Urinary bladder (tissue), 4 donors: Measurements from ENCODE around the gene OR7C1. TPM values are rescaled to one million over a fixed set of nuclear protein-coding genes. Genes with fewer than 3 reads are reported as not detected.
"Not testable (repeated sequence)": the region's sequence is repeated elsewhere in the genome, so short reads cannot be mapped to it uniquely, and the experiment has no call there.

ENCODE experiments used
- DNase-seq: peaks from one replicate; pipeline ENCODE4 v3.0.0-alpha.2; 2015; ENCODE audit errors: extremely low spot score
- H3K27ac ChIP-seq: one replicate; pipeline ENCODE4 v1.5.1; 2013; ENCODE audit warnings: low read depth, mild to moderate bottlenecking, moderate library complexity
- H3K36me3 ChIP-seq: one replicate; pipeline ENCODE4 v1.6.1; 2013; ENCODE audit warnings: mild to moderate bottlenecking, moderate library complexity; ENCODE audit not compliant: insufficient read depth
- H3K4me1 ChIP-seq: one replicate; pipeline ENCODE4 v1.6.1; 2013; ENCODE audit warnings: mild to moderate bottlenecking, moderate library complexity; ENCODE audit not compliant: insufficient read depth
- H3K4me3 ChIP-seq: one replicate; pipeline ENCODE4 v1.5.1; 2013; ENCODE audit warnings: low read depth, low read length
- WGBS: extraction: QIAGEN DNeasy Blood & Tissue Kit; methylation state at CpG from one replicate; pipeline ENCODE4 v1.1.7; 2013; 5-methylcytosine and 5-hydroxymethylcytosine counted together
- polyA plus RNA-seq: library from polyadenylated mRNA; stranded (reverse); fragments of 200-250 nt; gene quantifications from one replicate; pipeline ENCODE4 v1.2.3, GENCODE V29; 2013
- small RNA-seq: library from RNA; depleted of rRNA; stranded (forward); fragments of <200 nt; gene quantifications from one replicate; pipeline ENCODE3, GENCODE V24; 2014
- total RNA-seq: library from RNA; depleted of rRNA; stranded (reverse); fragments of >200 nt; gene quantifications from one replicate; pipeline ENCODE4 v1.2.3, GENCODE V29; 2014
- donor health status: healthy with polysubstance abuse.
- donor health status: healthy.

OR7C1 gene
- total and polyA plus RNA-seq, 2 donors: 0.01 TPM; not detected in 1

DNA sequence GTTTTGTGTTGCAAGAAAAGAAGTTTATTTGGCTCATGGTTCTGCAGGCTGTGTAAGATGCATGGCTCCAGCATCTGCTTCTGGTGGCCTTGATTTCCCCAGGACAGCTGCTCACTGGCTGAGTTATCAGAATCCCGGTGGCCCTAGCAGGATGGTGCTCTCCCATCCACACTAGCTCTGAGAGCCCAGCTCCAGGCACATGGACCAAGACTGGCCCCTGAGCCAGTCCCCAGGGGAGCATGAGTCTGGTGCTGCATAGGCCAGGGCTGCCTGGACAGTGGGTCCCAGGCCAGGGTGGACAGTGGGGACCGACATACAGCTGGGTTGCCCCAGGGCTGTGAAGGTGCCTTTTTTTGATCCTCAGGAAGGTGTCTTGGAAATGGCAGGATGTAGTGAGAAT is 67.0 kb downstream of the OR7C1 start:
- DNase-seq: no peak
- no peak overlapping the region for H3K27ac ChIP-seq
- 84% methylated on average over 2 of the region's 2 CpGs for WGBS
- H3K36me3 ChIP-seq: no peaks in the 10 kb centered on the region
- H3K4me3 ChIP-seq: no peak overlapping the region
- no peaks in the 10 kb centered on the region for H3K4me1 ChIP-seq

DNA sequence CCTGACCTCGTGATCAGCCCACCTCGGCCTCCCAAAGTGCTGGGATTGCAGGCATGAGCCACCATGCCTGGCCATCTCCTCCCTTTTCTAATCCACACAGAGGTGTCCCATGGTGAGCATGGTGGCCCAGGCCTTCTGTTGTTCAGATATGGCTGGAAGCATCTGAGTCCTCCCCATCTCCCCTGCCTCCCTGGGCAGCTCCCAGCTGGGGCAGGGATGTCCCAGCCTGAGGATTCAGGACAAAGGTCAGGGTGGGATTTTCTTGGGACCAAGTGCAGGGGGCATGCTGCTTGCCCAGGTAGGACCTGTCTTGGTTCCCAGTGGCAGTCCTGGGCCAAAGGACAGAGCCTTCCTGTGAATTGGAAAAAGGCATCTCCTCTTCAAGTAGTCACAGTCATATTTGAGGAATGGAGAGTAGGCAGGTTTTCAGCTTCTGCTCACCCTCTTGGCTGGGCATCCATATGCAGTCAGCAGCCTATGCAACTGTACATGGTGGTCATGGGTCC is 67.5 kb downstream of the OR7C1 start:
- no peak for DNase-seq
- H3K27ac ChIP-seq: no peak overlapping the region
- no peaks in the 10 kb centered on the region for H3K36me3 ChIP-seq
- H3K4me1 ChIP-seq: no peaks in the 10 kb centered on the region
- WGBS: 78% methylated on average over 2 of the region's 2 CpGs
- no peak overlapping the region for H3K4me3 ChIP-seq

DNA sequence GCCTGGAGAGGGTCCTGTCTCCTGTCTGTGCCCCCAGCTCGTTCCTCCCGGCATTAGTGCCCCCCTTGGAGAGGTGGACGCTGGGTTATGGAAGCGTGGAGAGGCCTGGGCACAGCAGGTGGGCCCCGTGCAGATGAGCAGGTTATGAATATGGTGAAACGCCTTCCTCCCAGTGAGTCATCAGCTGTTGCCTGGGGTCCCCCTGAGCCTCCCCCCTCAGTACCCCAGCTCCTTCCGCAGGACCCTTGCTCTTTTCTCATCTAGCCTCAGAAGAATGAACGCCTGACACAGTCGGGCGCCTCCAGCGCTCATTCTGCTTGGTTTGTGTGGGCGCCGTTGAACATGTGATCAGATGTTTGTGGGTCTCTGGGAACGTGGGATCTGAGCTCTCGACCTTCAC is 69.1 kb downstream of the OR7C1 start:
- H3K36me3 ChIP-seq, H3K27ac ChIP-seq, DNase-seq, H3K4me1 ChIP-seq, H3K4me3 ChIP-seq: not testable (repeated sequence)
- 79% methylated on average over 15 of the region's 15 CpGs for WGBS

GRCh38 chr19:14765403-14765802 is 69.6 kb downstream of the OR7C1 start:
- H3K4me1 ChIP-seq, H3K27ac ChIP-seq, DNase-seq, H3K36me3 ChIP-seq, H3K4me3 ChIP-seq: not testable (repeated sequence)
- 85% methylated on average over 6 of the region's 18 CpGs for WGBS

DNA sequence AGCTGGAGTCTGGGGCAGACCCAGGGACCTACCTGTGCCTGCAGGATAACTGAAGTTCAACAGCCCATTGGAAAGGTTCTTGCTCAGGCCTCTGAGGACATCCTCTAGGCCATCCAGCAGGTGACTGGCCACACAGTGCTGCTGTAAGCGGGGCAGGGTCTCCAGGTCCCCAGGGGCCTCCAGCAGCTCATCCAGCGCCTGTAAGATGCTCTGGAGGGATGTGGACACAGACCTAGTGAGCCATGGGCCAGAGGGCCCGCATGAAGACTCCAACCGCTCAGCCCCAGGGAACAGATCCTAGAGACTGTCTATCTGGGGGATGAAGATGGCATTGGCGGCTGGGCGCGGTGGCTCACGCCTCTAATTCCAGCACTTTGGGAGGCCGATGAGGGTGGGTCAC is 70.6 kb downstream of the OR7C1 start:
- Histone ChIP-seq H3K27ac (no peak overlapping the region), H3K4me3 (no peak overlapping the region), H3K36me3 (no peaks in the 10 kb centered on the region), H3K4me1 (no peaks in the 10 kb centered on the region)
- 85% methylated on average over 9 of the region's 9 CpGs for WGBS
- no peak for DNase-seq

GRCh38 chr19:14763497-14764145 is 71.4 kb downstream of the OR7C1 start:
- Histone ChIP-seq H3K27ac (no peak overlapping the region), H3K4me1 (no peaks in the 10 kb centered on the region), H3K4me3 (no peak overlapping the region), H3K36me3 (no peaks in the 10 kb centered on the region)
- 72% methylated on average over 4 of the region's 4 CpGs for WGBS
- no peak for DNase-seq

GRCh38 chr19:14762111-14762510 is 72.9 kb downstream of the OR7C1 start:
- no peak for DNase-seq
- no peaks in the 10 kb centered on the region for H3K4me1 ChIP-seq
- no peaks in the 10 kb centered on the region for H3K36me3 ChIP-seq
- H3K27ac ChIP-seq: no peak overlapping the region
- 84% methylated on average over 2 of the region's 2 CpGs for WGBS
- H3K4me3 ChIP-seq: no peak overlapping the region

DNA sequence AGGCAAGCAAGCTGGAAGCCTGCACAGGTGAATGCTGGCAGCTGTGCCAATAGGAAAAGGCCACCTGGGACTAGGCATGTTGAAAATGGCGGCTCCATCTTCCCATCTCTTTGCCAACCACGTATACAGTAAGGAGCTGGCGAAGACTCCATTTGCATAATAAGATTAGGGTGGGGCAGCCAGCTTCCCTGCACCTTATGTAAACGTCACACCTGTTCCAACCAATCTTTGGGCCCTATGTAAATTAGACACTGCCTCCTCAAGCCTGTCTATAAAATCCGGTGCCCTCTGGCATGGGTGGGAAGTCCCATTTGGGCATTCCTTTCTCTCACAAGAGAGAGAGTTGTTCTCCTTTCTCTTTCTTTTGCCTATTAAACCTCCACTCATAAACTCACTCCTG is 73.4 kb downstream of the OR7C1 start:
- no peak for DNase-seq
- WGBS: 72% methylated on average over 5 of the region's 5 CpGs
- no peaks in the 10 kb centered on the region for H3K4me1 ChIP-seq
- H3K36me3 ChIP-seq: no peaks in the 10 kb centered on the region
- no peak overlapping the region for H3K27ac ChIP-seq
- no peak overlapping the region for H3K4me3 ChIP-seq

DNA sequence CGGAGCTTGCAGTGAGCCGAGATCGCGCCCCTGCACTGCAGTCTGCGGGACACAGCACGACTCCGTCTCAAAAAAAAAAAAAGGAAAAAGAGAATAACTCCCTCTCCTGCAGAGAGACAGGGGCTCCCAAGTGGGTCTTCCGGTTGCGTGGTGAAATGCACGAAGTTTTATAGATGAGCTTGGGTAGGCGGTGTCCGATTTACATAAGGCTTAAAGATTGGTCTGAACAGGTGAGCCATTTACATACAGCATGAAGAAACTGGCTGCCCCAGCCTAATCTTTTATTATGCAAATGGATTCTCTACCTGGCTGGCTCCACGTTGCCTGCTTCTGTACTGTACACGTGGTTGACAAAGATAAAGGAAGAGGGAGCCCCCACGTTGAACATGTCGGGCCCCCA is 76.2 kb downstream of the OR7C1 start:
- Histone ChIP-seq H3K4me3 (no peak overlapping the region), H3K27ac (no peak overlapping the region), H3K36me3 (no peaks in the 10 kb centered on the region), H3K4me1 (no peaks in the 10 kb centered on the region)
- WGBS: 21% methylated on average over 16 of the region's 16 CpGs
- no peak for DNase-seq

DNA sequence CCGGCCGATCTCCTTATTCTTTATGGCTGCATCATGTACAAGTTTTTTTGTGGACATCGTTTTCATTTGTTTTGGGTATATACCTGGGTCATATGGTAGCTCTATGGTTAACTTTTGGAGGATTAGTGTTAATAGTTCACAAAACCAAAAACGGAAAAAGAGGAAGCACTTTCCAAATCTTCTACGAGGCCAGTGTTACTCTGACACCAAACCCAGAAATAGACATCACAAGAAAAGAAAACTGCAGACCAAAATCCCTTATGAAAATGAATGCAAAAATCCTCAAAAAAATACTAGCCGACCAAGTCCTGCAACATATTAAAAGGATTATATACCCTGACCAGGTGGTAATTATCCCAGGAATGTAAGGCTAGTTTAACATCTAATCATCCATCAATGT is 86.4 kb downstream of the OR7C1 start:
- WGBS: 78% methylated on average over 6 of the region's 6 CpGs
- H3K4me1 ChIP-seq: no peaks in the 10 kb centered on the region

More for the DNA sequence above, 86.4 kb downstream of the OR7C1 start:
- Histone ChIP-seq H3K4me3 (no peak overlapping the region), H3K36me3 (no peaks in the 10 kb centered on the region), H3K27ac (no peak overlapping the region)
- no peak for DNase-seq

Small RNAs within 50 kb of the gene (small RNA-seq; reads per million reads assigned to genes)
- gene AC005255.1: not detected

Other genes with a start within 250 kb of the OR7C1 start
- 0.16 TPM for gene ADGRE3, start 160.3 kb downstream of the OR7C1 start, total RNA-seq
- gene ADGRE3, start 160.3 kb downstream of the OR7C1 start, polyA plus RNA-seq: not detected
- gene ZNF333, start 145.1 kb downstream of the OR7C1 start, total RNA-seq: 32.5 TPM
- 16.2 TPM for gene ZNF333, start 145.1 kb downstream of the OR7C1 start, polyA plus RNA-seq
- gene ADGRE2, start 56.6 kb downstream of the OR7C1 start, total RNA-seq: 0.90 TPM
- 2.2 TPM for gene ADGRE2, start 56.6 kb downstream of the OR7C1 start, polyA plus RNA-seq
- not detected for gene OR7A5, start within 50 bp of the OR7C1 start, total RNA-seq
- not detected for gene OR7A5, start within 50 bp of the OR7C1 start, polyA plus RNA-seq
- gene OR7A10, start 13.7 kb upstream of the OR7C1 start, total RNA-seq: not detected
- not detected for gene OR7A10, start 13.7 kb upstream of the OR7C1 start, polyA plus RNA-seq
- not detected for gene OR7A17, start 50.9 kb upstream of the OR7C1 start, total RNA-seq
- not detected for gene OR7A17, start 50.9 kb upstream of the OR7C1 start, polyA plus RNA-seq
- gene OR7C2, start 106.3 kb upstream of the OR7C1 start, total RNA-seq: not detected
- gene OR7C2, start 106.3 kb upstream of the OR7C1 start, polyA plus RNA-seq: not detected
- gene SLC1A6, start 144.7 kb upstream of the OR7C1 start, total RNA-seq: not detected
- gene SLC1A6, start 144.7 kb upstream of the OR7C1 start, polyA plus RNA-seq: not detected
- not detected for gene CASP14, start 214.3 kb upstream of the OR7C1 start, total RNA-seq
- not detected for gene CASP14, start 214.3 kb upstream of the OR7C1 start, polyA plus RNA-seq
- not detected for gene OR1I1, start 247.0 kb upstream of the OR7C1 start, total RNA-seq
- gene OR1I1, start 247.0 kb upstream of the OR7C1 start, polyA plus RNA-seq: not detected